HG03354 (cell line): ENCODE results near the gene KCND2.
"Not testable (repeated sequence)": the region's sequence is repeated elsewhere in the genome, so short reads cannot be mapped to it uniquely, and the experiment has no call there.

Experiments
- ATAC-seq: cut with Tn5 transposase; IDR thresholded peaks from one replicate; pipeline ENCODE4 v1.9.1; 2021; ENCODE audit warnings: mild to moderate bottlenecking; ENCODE audit not compliant: unreplicated experiment, poor library complexity, severe bottlenecking

The KCND2 gene

GRCh38 chr7:120724955-120725354, 452.0 kb downstream of the KCND2 start:
- no peak for ATAC-seq

GRCh38 chr7:120725376-120726039, 452.5 kb downstream of the KCND2 start:
- peak; percentile 60 for ATAC-seq

GRCh38 chr7:120729245-120729644, 456.3 kb downstream of the KCND2 start:
- ATAC-seq = no peak

- ATAC-seq = no peak
These were observed 458.3 kb downstream of the KCND2 start for GRCh38 chr7:120731271-120731670.

- ATAC-seq = no peak
These were observed 459.3 kb downstream of the KCND2 start for GRCh38 chr7:120732256-120732655.

- ATAC-seq = no peak
These were observed 460.2 kb downstream of the KCND2 start for GRCh38 chr7:120733143-120733542.

- ATAC-seq = no peak
These were observed 460.9 kb downstream of the KCND2 start for GRCh38 chr7:120733835-120734234.

- ATAC-seq = no peak
These were observed 462.8 kb downstream of the KCND2 start for GRCh38 chr7:120735791-120736190.

- no peak for ATAC-seq
These were observed 465.8 kb downstream of the KCND2 start for GRCh38 chr7:120738816-120739215.

- no peak for ATAC-seq
These were observed 467.4 kb downstream of the KCND2 start for GRCh38 chr7:120740348-120740747.

GRCh38 chr7:120741371-120742042, 468.5 kb downstream of the KCND2 start:
- no peak for ATAC-seq

GRCh38 chr7:120742372-120742771, 469.4 kb downstream of the KCND2 start:
- ATAC-seq = no peak

GRCh38 chr7:120743128-120743527, 470.2 kb downstream of the KCND2 start:
- no peak for ATAC-seq

GRCh38 chr7:120760050-120760449, 487.1 kb downstream of the KCND2 start:
- ATAC-seq = no peak

GRCh38 chr7:120760851-120761250, 487.9 kb downstream of the KCND2 start:
- ATAC-seq = no peak

GRCh38 chr7:120770206-120770605, 497.2 kb downstream of the KCND2 start:
- ATAC-seq = no peak

GRCh38 chr7:120774481-120774880, 501.5 kb downstream of the KCND2 start:
- no peak for ATAC-seq

- no peak for ATAC-seq
These were observed 502.8 kb downstream of the KCND2 start for GRCh38 chr7:120775755-120776154.

- not testable (repeated sequence) for ATAC-seq
These were observed 506.1 kb downstream of the KCND2 start for GRCh38 chr7:120779078-120779477.

- not testable (repeated sequence) for ATAC-seq
These were observed 507.5 kb downstream of the KCND2 start for GRCh38 chr7:120780451-120780850.

GRCh38 chr7:120780938-120781337, 508.0 kb downstream of the KCND2 start:
- ATAC-seq = no peak
